Measurements from ENCODE around the gene VPS37B.

DNA sequence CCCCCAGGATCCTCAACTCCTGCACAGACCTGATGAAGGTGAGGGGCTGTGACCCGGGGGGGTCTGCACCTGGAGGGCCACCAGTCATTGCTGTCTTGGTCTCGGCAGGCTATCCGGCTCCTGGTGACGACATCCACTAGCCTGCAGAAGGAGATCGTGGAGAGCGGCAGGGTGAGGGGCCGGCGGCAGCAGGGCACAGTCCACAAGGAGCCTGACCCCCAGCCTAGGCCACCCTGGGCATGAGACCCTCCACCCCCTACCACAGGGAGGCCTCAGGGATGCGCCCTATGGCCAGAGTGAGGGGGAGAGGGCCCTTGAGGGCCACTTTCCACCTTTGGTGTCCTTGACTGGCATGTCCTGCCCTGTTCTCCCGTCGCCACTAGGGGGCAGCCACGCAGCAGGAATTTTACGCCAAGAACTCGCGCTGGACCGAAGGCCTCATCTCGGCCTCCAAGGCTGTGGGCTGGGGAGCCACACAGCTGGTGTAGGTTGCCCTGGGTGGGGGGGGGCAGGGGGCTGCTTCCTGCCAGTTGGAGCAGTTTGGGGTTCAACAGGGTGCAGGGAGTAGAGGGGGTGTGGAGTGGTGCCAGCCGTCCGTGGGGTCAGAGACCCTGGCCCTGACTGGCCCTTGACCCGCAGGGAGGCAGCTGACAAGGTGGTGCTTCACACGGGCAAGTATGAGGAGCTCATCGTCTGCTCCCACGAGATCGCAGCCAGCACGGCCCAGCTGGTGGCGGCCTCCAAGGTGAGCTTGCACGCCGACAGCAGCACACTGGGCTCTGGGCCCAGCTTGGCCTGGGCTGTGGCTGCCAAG, 35.7 kb downstream of the VPS37B start:
- no peak for TF ChIP-seq GATA3 (IDR thresholded peaks at IDR 0.05; ENCODE audit: low read depth, low read length)
- no peak for TF ChIP-seq GATA2 (IDR thresholded peaks at IDR 0.05; ENCODE audit: low read depth, low read length)
